ENCODE results near the gene DENND1B. TPM values are rescaled to one million over a fixed set of nuclear protein-coding genes. Genes with fewer than 3 reads are reported as not detected.

Gene DENND1B
- polyA plus RNA-seq (2011; rRNA removed) = 5.2 and 10.4 TPM in 2 replicates
- polyA minus RNA-seq (2011; rRNA and poly(A)+ RNA removed) = 14.3 and 17.4 TPM in 2 replicates

GRCh38 chr1:197775282-197776262, at the start of gene DENND1B:
Gene DENND1B (minus strand): TSS chr1:197775480. CDS start chr1:197775155, 325 bp downstream.
- Histone ChIP-seq H3K4me3 (ENCODE audit: low read depth, low read length) (peak within 1 kb of the TSS; percentile 51), H3K27me3 (ENCODE audit: control insufficient read depth, insufficient read depth, low read length) (no peaks in the 10 kb centered on the region), H3K36me3 (ENCODE audit: control insufficient read depth, insufficient read depth, low read length) (no peaks in the 10 kb centered on the region)
- no peak for TF ChIP-seq CTCF (IDR thresholded peaks at IDR 0.05; ENCODE audit: insufficient read depth, low read depth, low read length)
- POLR2A ChIA-PET = interaction anchor here (0.5 kb wide), 1 partner anchor 17 kb away, joined by 3 read pairs; no protein-coding TSS in a partner anchor
- DNase-seq (ENCODE audit: low read depth) = no peak
- CTCF ChIA-PET = interaction anchor here (0.5 to 1.5 kb wide), 5 partner anchors 11 to 384 kb away, joined by 3 to 5 read pairs (median 4); no protein-coding TSS in a partner anchor

GRCh38 chr1:197814306-197814705, 39.0 kb upstream of the DENND1B start:
- no peaks in the 10 kb centered on the region for H3K36me3 ChIP-seq (ENCODE audit: control insufficient read depth, insufficient read depth, low read length)
- no peak overlapping the region for H3K4me3 ChIP-seq (ENCODE audit: low read depth, low read length)
- DNase-seq (ENCODE audit: low read depth) = no peak
- no peaks in the 10 kb centered on the region for H3K27me3 ChIP-seq (ENCODE audit: control insufficient read depth, insufficient read depth, low read length)
- CTCF ChIA-PET = no interaction called here
- POLR2A ChIA-PET = no interaction called here
- no peak for TF ChIP-seq CTCF (IDR thresholded peaks at IDR 0.05; ENCODE audit: insufficient read depth, low read depth, low read length)

GRCh38 chr1:197813741-197814140, 38.5 kb upstream of the DENND1B start:
- no peaks in the 10 kb centered on the region for H3K27me3 ChIP-seq (ENCODE audit: control insufficient read depth, insufficient read depth, low read length)
- DNase-seq (ENCODE audit: low read depth) = no peak
- TF ChIP-seq CTCF (IDR thresholded peaks at IDR 0.05; ENCODE audit: insufficient read depth, low read depth, low read length) = no peak
- no peaks in the 10 kb centered on the region for H3K36me3 ChIP-seq (ENCODE audit: control insufficient read depth, insufficient read depth, low read length)
- ChIA-PET CTCF (no interaction called here), POLR2A (no interaction called here)
- no peak overlapping the region for H3K4me3 ChIP-seq (ENCODE audit: low read depth, low read length)

- TF ChIP-seq CTCF (IDR thresholded peaks at IDR 0.05; ENCODE audit: insufficient read depth, low read depth, low read length) = no peak
These were observed 36.5 kb upstream of the DENND1B start for GRCh38 chr1:197811769-197812168.

GRCh38 chr1:197810812-197811211, 35.5 kb upstream of the DENND1B start:
- ChIA-PET CTCF (no interaction called here), POLR2A (no interaction called here)
- Histone ChIP-seq H3K36me3 (ENCODE audit: control insufficient read depth, insufficient read depth, low read length) (no peaks in the 10 kb centered on the region), H3K27me3 (ENCODE audit: control insufficient read depth, insufficient read depth, low read length) (no peaks in the 10 kb centered on the region), H3K4me3 (ENCODE audit: low read depth, low read length) (no peak overlapping the region)
- DNase-seq (ENCODE audit: low read depth) = no peak
- no peak for TF ChIP-seq CTCF (IDR thresholded peaks at IDR 0.05; ENCODE audit: insufficient read depth, low read depth, low read length)

More at GRCh38 chr1:197811769-197812168, 36.5 kb upstream of the DENND1B start:
- DNase-seq (ENCODE audit: low read depth) = peak; percentile 9
- POLR2A ChIA-PET = no interaction called here
- no peak overlapping the region for H3K4me3 ChIP-seq (ENCODE audit: low read depth, low read length)
- CTCF ChIA-PET = no interaction called here
- H3K27me3 ChIP-seq (ENCODE audit: control insufficient read depth, insufficient read depth, low read length) = no peaks in the 10 kb centered on the region
- H3K36me3 ChIP-seq (ENCODE audit: control insufficient read depth, insufficient read depth, low read length) = no peaks in the 10 kb centered on the region

Data from BJ (cell line).